ENCODE results near the gene DIP2A. TPM values are rescaled to one million over a fixed set of nuclear protein-coding genes. Genes with fewer than 3 reads are reported as not detected.
"Not testable (repeated sequence)": the region's sequence is repeated elsewhere in the genome, so short reads cannot be mapped to it uniquely, and the experiment has no call there.

DIP2A gene
- total RNA-seq, 5 donors from 2014 or later (not counting 1 experiment from before 2014, with no cell fraction given) = 113 to 132 (median 128) TPM

DNA sequence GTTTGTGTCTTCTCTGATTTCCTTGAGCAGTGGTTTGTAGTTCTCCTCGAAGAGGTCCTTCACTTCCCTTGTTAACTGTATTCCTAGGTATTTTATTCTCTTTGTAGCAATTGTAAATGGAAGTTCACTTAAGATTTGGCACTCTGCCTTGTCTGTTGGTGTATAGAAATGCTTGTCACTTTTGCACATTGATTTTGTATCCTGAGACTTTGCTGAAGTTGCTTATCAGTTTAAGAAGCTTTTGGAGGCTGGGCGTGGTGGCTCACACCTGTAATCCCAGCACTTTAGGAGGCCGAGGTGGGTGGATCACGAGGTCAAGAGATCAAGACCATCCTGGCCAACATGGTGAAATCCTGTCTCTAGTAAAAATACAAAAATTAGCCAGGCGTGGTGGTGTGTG, 119.1 kb downstream of the DIP2A start:
- H3K4me3 ChIP-seq (ENCODE audit: control insufficient read depth in 1 of 2, extremely low read depth in 1 of 2, low read length in 1 of 2); CTCF ChIA-PET; H3K9me3 ChIP-seq; H3K27me3 ChIP-seq (replicated peaks in 1 of 2; ENCODE audit: control insufficient read depth in 2 of 2, extremely low read depth in 1 of 2, insufficient read depth in 2 of 2, low read length in 1 of 2); H3K4me3 Mint-ChIP-seq; H3K27ac ChIP-seq (ENCODE audit: low read length); H3K36me3 ChIP-seq (ENCODE audit: control insufficient read depth in 2 of 2, extremely low read depth in 1 of 2, insufficient read depth in 1 of 2, low read length in 1 of 2); H3K27me3 Mint-ChIP-seq; DNase-seq; H3K27ac Mint-ChIP-seq; POLR2A ChIA-PET; H3K4me1 ChIP-seq (ENCODE audit: control insufficient read depth in 1 of 2, extremely low read depth in 1 of 2, insufficient read depth in 2 of 2, low read length in 2 of 2); ATAC-seq (replicated peaks in 1 of 4): not testable (repeated sequence)
- WGBS (ENCODE audit: insufficient coverage) = 100% methylated on average over 1 of the region's 5 CpGs
- Mint-ChIP-seq H3K36me3 (peaks cover 56% of the 10 kb centered on the region), H3K9me3 (peaks cover 22 to 39% (median 31%) of the 10 kb centered on the region in 3 donors), H3K4me1 (peaks cover 23 to 50% (median 34%) of the 10 kb centered on the region in 3 donors)

DNA sequence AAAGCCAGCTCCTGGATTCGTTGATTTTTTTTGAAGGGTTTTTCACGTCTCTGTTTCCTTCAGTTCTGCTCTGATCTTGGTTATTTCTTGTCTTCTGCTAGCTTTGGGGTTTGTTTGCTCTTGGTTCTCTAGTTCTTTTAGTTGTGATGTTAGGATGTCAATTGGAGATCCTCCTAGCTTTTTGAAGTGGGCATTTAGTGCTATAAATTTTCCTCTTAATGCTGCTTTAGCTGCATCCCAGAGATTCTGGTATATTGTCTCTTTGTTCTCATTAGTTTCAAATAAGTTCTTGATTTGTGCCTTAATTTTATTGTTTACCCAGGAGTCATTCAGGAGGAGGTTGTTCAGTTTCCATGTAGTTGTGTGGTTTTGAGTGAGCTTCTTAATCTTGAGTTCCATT, 120.7 kb downstream of the DIP2A start:
- peaks cover 22 to 48% (median 27%) of the 10 kb centered on the region in 3 donors for H3K4me1 Mint-ChIP-seq
- H3K4me3 Mint-ChIP-seq; H3K27me3 Mint-ChIP-seq; H3K36me3 ChIP-seq (ENCODE audit: control insufficient read depth in 2 of 2, extremely low read depth in 1 of 2, insufficient read depth in 1 of 2, low read length in 1 of 2); H3K27ac ChIP-seq (ENCODE audit: low read length); CTCF ChIA-PET; ATAC-seq (replicated peaks in 1 of 4); H3K9me3 ChIP-seq; H3K4me1 ChIP-seq (ENCODE audit: control insufficient read depth in 1 of 2, extremely low read depth in 1 of 2, insufficient read depth in 2 of 2, low read length in 2 of 2); POLR2A ChIA-PET; H3K27me3 ChIP-seq (replicated peaks in 1 of 2; ENCODE audit: control insufficient read depth in 2 of 2, extremely low read depth in 1 of 2, insufficient read depth in 2 of 2, low read length in 1 of 2); DNase-seq; H3K4me3 ChIP-seq (ENCODE audit: control insufficient read depth in 1 of 2, extremely low read depth in 1 of 2, low read length in 1 of 2); H3K27ac Mint-ChIP-seq: not testable (repeated sequence)
- peaks cover 56% of the 10 kb centered on the region for H3K36me3 Mint-ChIP-seq
- peaks cover 27 to 35% (median 29%) of the 10 kb centered on the region in 3 donors for H3K9me3 Mint-ChIP-seq
- WGBS (ENCODE audit: insufficient coverage) = no CpG with 5 or more reads among the region's 2 CpGs

DNA sequence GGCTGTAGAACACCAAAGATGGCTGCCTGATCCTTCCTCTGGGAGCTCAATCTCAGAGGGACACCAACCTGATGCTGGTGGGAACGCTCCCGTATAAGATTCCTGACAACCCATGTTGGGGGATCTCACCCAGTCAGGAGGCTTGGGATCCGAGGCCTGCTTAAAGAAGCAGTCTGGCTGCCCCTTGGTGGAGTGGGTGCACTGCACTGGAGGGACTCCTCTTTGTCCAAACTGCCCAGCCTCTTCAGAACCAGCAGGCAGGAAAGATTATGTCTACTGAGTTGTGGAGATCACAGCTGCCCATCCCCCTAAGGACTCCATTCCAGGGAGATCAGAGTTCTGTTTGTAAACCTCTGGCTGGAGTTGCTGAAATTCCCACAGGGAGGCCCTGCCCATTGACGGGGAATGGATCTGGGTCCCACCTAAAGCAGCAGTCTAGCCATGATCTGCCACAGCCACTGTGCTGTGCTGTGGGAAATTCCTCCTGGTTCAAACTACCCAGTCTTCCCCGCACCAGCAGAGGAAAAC, 123.2 kb downstream of the DIP2A start:
- Histone ChIP-seq H3K27ac (ENCODE audit: low read length) (no peak overlapping the region), H3K4me1 (ENCODE audit: control insufficient read depth in 1 of 2, extremely low read depth in 1 of 2, insufficient read depth in 2 of 2, low read length in 2 of 2) (peaks cover 0 to 8% of the 10 kb centered on the region in 2 experiments), H3K4me3 (ENCODE audit: control insufficient read depth in 1 of 2, extremely low read depth in 1 of 2, low read length in 1 of 2) (peak overlapping the region in 1 of 2 donors; percentile 23), H3K36me3 (ENCODE audit: control insufficient read depth in 2 of 2, extremely low read depth in 1 of 2, insufficient read depth in 1 of 2, low read length in 1 of 2) (peaks cover 0 to 5% of the 10 kb centered on the region in 2 donors), H3K9me3 (no peaks in the 10 kb centered on the region), H3K27me3 (replicated peaks in 1 of 2; ENCODE audit: control insufficient read depth in 2 of 2, extremely low read depth in 1 of 2, insufficient read depth in 2 of 2, low read length in 1 of 2) (no peaks in the 10 kb centered on the region)
- CTCF ChIA-PET = no interaction called here
- ATAC-seq (replicated peaks in 1 of 4) (no peak), DNase-seq (no peak)
- POLR2A ChIA-PET = interaction anchor here in 1 of 2 donors (0.6 kb wide), 1 partner anchor 12 kb away, joined by 4 read pairs; no protein-coding TSS in a partner anchor
- 98% methylated on average over 5 of the region's 5 CpGs for WGBS (ENCODE audit: insufficient coverage)
- peaks cover 11 to 39% (median 21%) of the 10 kb centered on the region in 3 donors for H3K4me1 Mint-ChIP-seq
- H3K9me3 Mint-ChIP-seq = peaks cover 35 to 49% (median 38%) of the 10 kb centered on the region in 3 donors
- H3K4me3 Mint-ChIP-seq = no peak overlapping the region
- no peaks in the 10 kb centered on the region for H3K27me3 Mint-ChIP-seq
- no peak overlapping the region for H3K27ac Mint-ChIP-seq
- peaks cover 65% of the 10 kb centered on the region for H3K36me3 Mint-ChIP-seq

DNA sequence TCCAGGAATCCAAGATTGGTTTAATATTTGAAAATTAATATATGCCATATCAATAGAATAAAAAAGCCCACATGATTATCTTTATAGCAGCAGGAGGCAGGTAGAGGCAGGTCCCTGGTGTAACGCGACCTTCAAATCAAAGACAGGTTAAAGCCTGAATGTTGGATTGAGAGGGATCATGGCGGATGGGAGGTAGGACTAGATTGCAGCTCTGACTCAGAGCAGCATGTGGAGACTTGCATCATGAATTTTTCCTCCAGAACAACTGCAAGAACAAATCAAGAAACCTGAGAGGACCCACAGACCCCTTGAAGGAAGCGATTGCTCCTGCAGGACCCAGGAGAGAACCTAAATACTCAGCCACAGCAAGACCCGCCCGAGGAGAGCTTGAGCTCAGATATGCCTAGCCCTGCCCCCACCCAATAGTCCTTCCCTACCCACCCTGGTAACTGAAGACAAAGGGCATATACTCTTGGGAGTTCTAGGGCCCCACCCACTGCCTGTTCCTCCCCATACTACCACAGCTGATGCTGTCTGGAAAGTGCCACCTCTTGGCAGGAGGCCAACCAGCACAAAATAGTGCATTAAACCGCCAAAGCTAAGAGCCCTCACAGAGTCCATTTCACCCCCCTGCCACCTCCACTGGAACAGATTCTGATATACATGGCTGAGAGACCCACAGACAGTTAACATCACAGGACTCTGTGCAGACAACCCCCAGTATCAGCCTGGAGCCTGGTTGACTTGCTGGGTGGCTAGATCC, 126.7 kb downstream of the DIP2A start:
- peaks cover 0 to 10% of the 10 kb centered on the region in 2 experiments for H3K4me1 ChIP-seq (ENCODE audit: control insufficient read depth in 1 of 2, extremely low read depth in 1 of 2, insufficient read depth in 2 of 2, low read length in 2 of 2)
- H3K36me3 Mint-ChIP-seq = peaks cover 43% of the 10 kb centered on the region
- no peak for ATAC-seq (replicated peaks in 1 of 4)
- POLR2A ChIA-PET = interaction anchor here in 1 of 2 donors (0.6 kb wide), 2 partner anchors 8 to 50 kb away, joined by 3 to 5 read pairs; partner anchors contain the start of gene PRMT2
- H3K27me3 Mint-ChIP-seq = no peaks in the 10 kb centered on the region
- H3K9me3 Mint-ChIP-seq = peaks cover 28 to 57% (median 44%) of the 10 kb centered on the region in 3 donors
- DNase-seq = no peak
- CTCF ChIA-PET = no interaction called here
- no peaks in the 10 kb centered on the region for H3K27me3 ChIP-seq (replicated peaks in 1 of 2; ENCODE audit: control insufficient read depth in 2 of 2, extremely low read depth in 1 of 2, insufficient read depth in 2 of 2, low read length in 1 of 2)
- H3K4me1 Mint-ChIP-seq = peaks cover 27 to 47% (median 33%) of the 10 kb centered on the region in 3 donors
- no peak overlapping the region for H3K4me3 ChIP-seq (ENCODE audit: control insufficient read depth in 1 of 2, extremely low read depth in 1 of 2, low read length in 1 of 2)
- no peaks in the 10 kb centered on the region for H3K9me3 ChIP-seq
- H3K4me3 Mint-ChIP-seq = peak overlapping the region in 1 of 3 donors; percentile 22
- H3K27ac ChIP-seq (ENCODE audit: low read length) = no peak overlapping the region
- 91% methylated on average over 6 of the region's 7 CpGs for WGBS (ENCODE audit: insufficient coverage)
- peaks cover 0 to 5% of the 10 kb centered on the region in 2 donors for H3K36me3 ChIP-seq (ENCODE audit: control insufficient read depth in 2 of 2, extremely low read depth in 1 of 2, insufficient read depth in 1 of 2, low read length in 1 of 2)
- no peak overlapping the region for H3K27ac Mint-ChIP-seq

DNA sequence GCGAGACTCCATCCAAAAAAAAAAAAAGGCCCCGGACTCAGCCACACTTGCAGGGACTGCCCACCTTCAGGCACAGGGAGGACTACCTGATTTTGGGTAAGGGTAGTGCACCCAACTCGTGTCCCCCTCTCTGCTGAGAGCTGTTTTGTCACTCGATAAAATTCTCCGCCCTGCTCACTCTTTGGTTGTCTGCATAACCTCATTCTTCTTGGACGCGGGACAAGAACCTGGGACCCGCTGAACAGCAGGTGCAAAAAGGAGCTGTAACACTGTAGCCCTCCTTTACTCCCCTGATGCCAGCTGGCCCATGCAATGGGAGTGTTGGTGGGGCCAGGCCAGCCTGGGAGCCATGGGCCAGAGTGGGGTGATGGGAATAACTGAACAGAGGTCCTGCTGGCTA, 135.6 kb downstream of the DIP2A start:
- Histone ChIP-seq H3K36me3 (ENCODE audit: control insufficient read depth in 2 of 2, extremely low read depth in 1 of 2, insufficient read depth in 1 of 2, low read length in 1 of 2) (no peaks in the 10 kb centered on the region), H3K9me3 (no peaks in the 10 kb centered on the region), H3K27me3 (replicated peaks in 1 of 2; ENCODE audit: control insufficient read depth in 2 of 2, extremely low read depth in 1 of 2, insufficient read depth in 2 of 2, low read length in 1 of 2) (no peaks in the 10 kb centered on the region), H3K4me1 (ENCODE audit: control insufficient read depth in 1 of 2, extremely low read depth in 1 of 2, insufficient read depth in 2 of 2, low read length in 2 of 2) (peaks cover 3 to 20% of the 10 kb centered on the region in 2 experiments), H3K4me3 (ENCODE audit: control insufficient read depth in 1 of 2, extremely low read depth in 1 of 2, low read length in 1 of 2) (no peak overlapping the region), H3K27ac (ENCODE audit: low read length) (no peak overlapping the region)
- Mint-ChIP-seq H3K27me3 (no peaks in the 10 kb centered on the region), H3K9me3 (peaks cover 4 to 34% (median 20%) of the 10 kb centered on the region in 3 donors), H3K4me3 (no peak overlapping the region), H3K36me3 (no peaks in the 10 kb centered on the region), H3K4me1 (peaks cover 6 to 7% (median 6%) of the 10 kb centered on the region in 3 donors), H3K27ac (no peak overlapping the region)
- ATAC-seq (replicated peaks in 1 of 4) (no peak), DNase-seq (no peak)
- ChIA-PET CTCF (no interaction called here), POLR2A (no interaction called here)
- 85% methylated on average over 4 of the region's 8 CpGs for WGBS (ENCODE audit: insufficient coverage)

DNA sequence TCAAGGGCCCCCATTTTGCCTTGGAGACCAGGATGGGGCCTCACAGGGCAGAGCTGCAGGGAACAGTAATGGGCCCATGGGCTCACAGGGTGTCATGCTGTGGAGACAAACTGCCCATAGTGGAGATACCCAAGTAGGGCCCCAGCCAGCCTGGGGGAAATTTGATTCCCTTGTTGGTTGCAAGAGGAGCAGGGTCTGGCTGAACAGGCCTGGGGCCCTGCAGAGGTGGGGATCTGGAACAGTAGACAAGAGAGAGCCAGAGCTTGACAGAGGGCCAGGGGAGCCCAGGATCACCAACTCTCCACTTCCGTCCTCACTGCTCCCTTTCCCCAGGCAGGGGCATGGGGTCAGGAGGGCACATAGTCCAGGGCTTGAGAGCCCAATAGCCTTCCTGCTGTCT, 137.5 kb downstream of the DIP2A start:
- Mint-ChIP-seq H3K4me3 (no peak overlapping the region), H3K27me3 (no peaks in the 10 kb centered on the region), H3K36me3 (no peaks in the 10 kb centered on the region), H3K27ac (no peak overlapping the region), H3K4me1 (peaks cover 13 to 20% (median 17%) of the 10 kb centered on the region in 3 donors), H3K9me3 (peaks cover 0 to 17% (median 9%) of the 10 kb centered on the region in 3 donors)
- POLR2A ChIA-PET = no interaction called here
- Histone ChIP-seq H3K36me3 (ENCODE audit: control insufficient read depth in 2 of 2, extremely low read depth in 1 of 2, insufficient read depth in 1 of 2, low read length in 1 of 2) (no peaks in the 10 kb centered on the region), H3K9me3 (no peaks in the 10 kb centered on the region), H3K4me1 (ENCODE audit: control insufficient read depth in 1 of 2, extremely low read depth in 1 of 2, insufficient read depth in 2 of 2, low read length in 2 of 2) (peaks cover 8 to 26% of the 10 kb centered on the region in 2 experiments), H3K27me3 (replicated peaks in 1 of 2; ENCODE audit: control insufficient read depth in 2 of 2, extremely low read depth in 1 of 2, insufficient read depth in 2 of 2, low read length in 1 of 2) (no peaks in the 10 kb centered on the region), H3K4me3 (ENCODE audit: control insufficient read depth in 1 of 2, extremely low read depth in 1 of 2, low read length in 1 of 2) (no peak overlapping the region), H3K27ac (ENCODE audit: low read length) (no peak overlapping the region)
- no peak for ATAC-seq (replicated peaks in 1 of 4)
- DNase-seq = no peak
- CTCF ChIA-PET = no interaction called here
- no CpG with 5 or more reads among the region's 1 CpG for WGBS (ENCODE audit: insufficient coverage)

Measured in T-cell (primary cell).